ENCODE measurements around the gene PCNX3. TPM values are rescaled to one million over a fixed set of nuclear protein-coding genes. Genes with fewer than 3 reads are reported as not detected.

The PCNX3 gene
- total and polyA plus RNA-seq, 10 of the 15 experiments (the other 5 are each of a cell fraction or from before 2014, with no cell fraction given): 0.03 to 46.6 (median 8.4) TPM

GRCh38 chr11:65620666-65621065 is 5.1 kb downstream of the PCNX3 start:
- Histone ChIP-seq H3K4me1 (ENCODE audit: control insufficient read depth, insufficient read depth, low read length) (peaks cover 7% of the 10 kb centered on the region; the same call in 1 of the 2 replicates), H4K20me1 (ENCODE audit: control insufficient read depth, insufficient read depth) (no peaks in the 10 kb centered on the region; the same call in 1 of the 2 replicates), H3K79me2 (ENCODE audit: control insufficient read depth, insufficient read depth, low read length) (peaks cover 33% of the 10 kb centered on the region), H3K36me3 (ENCODE audit: control insufficient read depth in 2 of 2, insufficient read depth in 2 of 2, low read length in 1 of 2) (peaks cover 17 to 30% of the 10 kb centered on the region in 2 experiments; a peak in 3 of 4 replicates), H3K27ac (ENCODE audit: control insufficient read depth, insufficient read depth) (no peak overlapping the region), H3K27me3 (replicated peaks in 1 of 2; ENCODE audit: control insufficient read depth in 2 of 2, insufficient read depth in 2 of 2, low read length in 1 of 2) (no peaks in the 10 kb centered on the region), H3K4me2 (ENCODE audit: control insufficient read depth, insufficient read depth) (no peak overlapping the region), H3K9me3 (replicated peaks; ENCODE audit: control insufficient read depth, insufficient read depth, low read length) (no peaks in the 10 kb centered on the region), H3K9ac (ENCODE audit: control insufficient read depth, insufficient read depth, low read length) (no peak overlapping the region), H3K4me3 (no peak overlapping the region), H2AFZ (ENCODE audit: control insufficient read depth, low read depth, low read length) (no peak overlapping the region)
- in situ Hi-C loops (cut with MboI) (no loop called here), intact Hi-C loops (cut with micrococcal nuclease; ENCODE audit: unreplicated experiment) (no loop called here)
- WGBS (ENCODE audit: insufficient coverage, insufficient replicate concordance, low lambda C conversion rate, missing lambda C conversion rate): 96% methylated on average over 15 of the region's 19 CpGs
- FAIRE-seq: no peak
- no peak for ATAC-seq
- CTCF ChIA-PET: no interaction called here
- no TSS peak for BruUV-seq (replicated peaks)
- TF ChIP-seq SMAD1 (IDR thresholded peaks at IDR 0.05; ENCODE audit: low read depth, partially characterized antibody): no peak
- no peak for TF ChIP-seq EGR1 (IDR thresholded peaks at IDR 0.05; ENCODE audit: borderline replicate concordance in 1 of 2, low read depth in 2 of 2, low read length in 2 of 2)
- no peak for TF ChIP-seq SPI1 (IDR thresholded peaks at IDR 0.05; ENCODE audit: borderline replicate concordance, insufficient read depth, low read depth, low read length)
- peak; percentile 69 for TF ChIP-seq POLR2A (IDR thresholded peaks at IDR 0.05; ENCODE audit: low read depth, low read length)
- no peak for TF ChIP-seq ETV6 (conservative IDR thresholded peaks at IDR 0.05 in 1 of 2, IDR thresholded peaks at IDR 0.05 in 1 of 2; ENCODE audit: borderline replicate concordance in 1 of 2, low read depth in 1 of 2)
- no peak for TF ChIP-seq ZNF687 (IDR thresholded peaks at IDR 0.05)
- TF ChIP-seq NBN (IDR thresholded peaks at IDR 0.05): no peak
- no peak for TF ChIP-seq ZNF207 (IDR thresholded peaks at IDR 0.05; ENCODE audit: borderline replicate concordance)
- SMC1A ChIA-PET (ENCODE audit: uncharacterized antibody, unreplicated experiment): no interaction called here
- POLR2A ChIA-PET: no interaction called here
- DNase-seq (ENCODE audit: low read depth, low spot score): no peak
- RAD21 ChIA-PET (ENCODE audit: unreplicated experiment): no interaction called here
